ENCODE results near the gene QKI. TPM values are rescaled to one million over a fixed set of nuclear protein-coding genes. Genes with fewer than 3 reads are reported as not detected.
"Not testable (repeated sequence)": the region's sequence is repeated elsewhere in the genome, so short reads cannot be mapped to it uniquely, and the experiment has no call there.

Gene QKI
- polyA plus RNA-seq, 2 donors: 5.6 to 15.1 TPM

DNA sequence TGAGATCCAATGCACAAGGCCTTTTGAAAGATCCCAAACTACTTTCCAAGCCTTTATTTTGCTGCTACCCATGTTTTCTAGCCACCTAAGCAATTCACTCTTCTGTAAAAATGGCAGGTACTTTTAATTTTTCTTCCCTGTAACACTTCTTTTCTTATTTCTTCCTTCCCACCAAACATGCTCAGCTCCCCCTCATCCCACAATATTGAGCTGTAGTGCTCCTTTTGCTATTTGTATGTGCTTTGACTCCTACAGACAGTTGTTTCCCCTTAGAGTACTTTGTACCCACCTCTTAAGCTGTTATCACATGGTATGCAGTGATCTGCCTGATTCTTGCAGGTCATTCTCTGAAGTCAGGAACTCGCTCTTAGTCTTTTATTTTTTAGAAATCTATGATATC, 49.3 kb downstream of the QKI start:
- peaks cover 4% of the 10 kb centered on the region in 2 donors for H3K4me1 ChIP-seq (ENCODE audit: control insufficient read depth in 2 of 2, insufficient read depth in 2 of 2, low read length in 1 of 2)
- 97 to 98% methylated on average over 1 of the region's 1 CpG for WGBS, 2 donors
- H3K36me3 ChIP-seq (ENCODE audit: control insufficient read depth in 2 of 2, insufficient read depth in 2 of 2, low read length in 1 of 2): no peaks in the 10 kb centered on the region
- H3K9me3 ChIP-seq (ENCODE audit: control insufficient read depth in 2 of 2, insufficient read depth in 1 of 2, low read depth in 1 of 2, low read length in 1 of 2): no peaks in the 10 kb centered on the region
- no peak overlapping the region for H3K27ac ChIP-seq (ENCODE audit: low read depth in 2 of 2, low read length in 1 of 2)
- H3K27me3 ChIP-seq (ENCODE audit: control insufficient read depth in 1 of 2, insufficient read depth in 2 of 2, low read length in 2 of 2): no peaks in the 10 kb centered on the region
- H3K4me3 ChIP-seq (ENCODE audit: low read depth in 1 of 2, low read length in 2 of 2): no peak overlapping the region

DNA sequence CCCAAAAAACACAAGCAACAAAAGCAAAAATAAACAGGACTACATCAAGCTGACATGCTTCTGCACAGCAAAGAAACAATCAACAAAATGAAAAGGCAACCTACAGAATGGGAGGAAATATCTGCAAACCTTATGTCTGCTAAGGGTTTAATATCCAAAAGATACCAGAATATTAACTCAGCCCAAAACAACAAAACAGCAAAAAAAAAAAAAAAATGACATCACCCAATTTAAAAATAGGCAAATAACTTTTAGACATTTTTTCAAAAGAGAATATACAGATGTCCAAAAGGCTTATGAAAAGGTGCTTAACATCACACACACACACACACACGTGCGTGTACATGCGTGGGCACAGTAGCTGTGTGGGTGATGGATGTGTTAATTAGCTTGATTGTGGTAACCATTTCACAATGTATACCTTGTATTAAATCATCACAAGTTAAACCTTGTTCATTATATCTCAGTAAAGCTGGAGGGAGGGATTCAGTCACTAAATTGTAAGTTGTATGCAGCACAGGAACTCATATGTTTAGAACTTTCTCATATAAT, 52.4 kb downstream of the QKI start:
- no peak overlapping the region for H3K27ac ChIP-seq (ENCODE audit: low read depth in 2 of 2, low read length in 1 of 2)
- H3K4me3 ChIP-seq (ENCODE audit: low read depth in 1 of 2, low read length in 2 of 2): no peak overlapping the region
- peaks cover 0 to 3% of the 10 kb centered on the region in 2 donors for H3K9me3 ChIP-seq (ENCODE audit: control insufficient read depth in 2 of 2, insufficient read depth in 1 of 2, low read depth in 1 of 2, low read length in 1 of 2)
- H3K36me3 ChIP-seq (ENCODE audit: control insufficient read depth in 2 of 2, insufficient read depth in 2 of 2, low read length in 1 of 2): no peaks in the 10 kb centered on the region
- 82 to 94% methylated on average over 3 of the region's 3 CpGs for WGBS, 2 donors
- H3K4me1 ChIP-seq (ENCODE audit: control insufficient read depth in 2 of 2, insufficient read depth in 2 of 2, low read length in 1 of 2): no peaks in the 10 kb centered on the region
- no peaks in the 10 kb centered on the region for H3K27me3 ChIP-seq (ENCODE audit: control insufficient read depth in 1 of 2, insufficient read depth in 2 of 2, low read length in 2 of 2)

DNA sequence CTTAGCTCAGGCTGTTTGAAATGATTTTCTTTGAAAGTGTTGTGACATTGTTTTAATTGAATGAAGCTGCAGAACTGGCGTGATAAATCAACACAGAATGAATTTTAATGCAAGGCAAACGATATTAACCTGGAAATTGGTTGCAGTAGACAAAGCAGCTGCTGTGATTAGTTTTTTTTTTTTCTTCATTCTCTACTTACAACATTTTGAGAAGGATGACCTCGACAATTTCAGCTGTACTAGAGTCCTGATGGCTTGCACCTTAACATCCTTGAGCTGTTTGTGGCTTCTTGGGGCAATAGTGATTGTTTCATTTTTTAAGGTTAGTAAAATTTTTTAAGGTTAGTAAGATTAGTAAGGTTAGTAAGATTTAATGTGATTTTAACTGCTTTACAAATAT, 54.2 kb downstream of the QKI start:
- no peak overlapping the region for H3K4me3 ChIP-seq (ENCODE audit: low read depth in 1 of 2, low read length in 2 of 2)
- no peaks in the 10 kb centered on the region for H3K27me3 ChIP-seq (ENCODE audit: control insufficient read depth in 1 of 2, insufficient read depth in 2 of 2, low read length in 2 of 2)
- WGBS, 2 donors: 64 to 72% methylated on average over 3 of the region's 3 CpGs
- H3K4me1 ChIP-seq (ENCODE audit: control insufficient read depth in 2 of 2, insufficient read depth in 2 of 2, low read length in 1 of 2): no peaks in the 10 kb centered on the region
- peaks cover 0 to 3% of the 10 kb centered on the region in 2 donors for H3K9me3 ChIP-seq (ENCODE audit: control insufficient read depth in 2 of 2, insufficient read depth in 1 of 2, low read depth in 1 of 2, low read length in 1 of 2)
- no peak overlapping the region for H3K27ac ChIP-seq (ENCODE audit: low read depth in 2 of 2, low read length in 1 of 2)
- no peaks in the 10 kb centered on the region for H3K36me3 ChIP-seq (ENCODE audit: control insufficient read depth in 2 of 2, insufficient read depth in 2 of 2, low read length in 1 of 2)

DNA sequence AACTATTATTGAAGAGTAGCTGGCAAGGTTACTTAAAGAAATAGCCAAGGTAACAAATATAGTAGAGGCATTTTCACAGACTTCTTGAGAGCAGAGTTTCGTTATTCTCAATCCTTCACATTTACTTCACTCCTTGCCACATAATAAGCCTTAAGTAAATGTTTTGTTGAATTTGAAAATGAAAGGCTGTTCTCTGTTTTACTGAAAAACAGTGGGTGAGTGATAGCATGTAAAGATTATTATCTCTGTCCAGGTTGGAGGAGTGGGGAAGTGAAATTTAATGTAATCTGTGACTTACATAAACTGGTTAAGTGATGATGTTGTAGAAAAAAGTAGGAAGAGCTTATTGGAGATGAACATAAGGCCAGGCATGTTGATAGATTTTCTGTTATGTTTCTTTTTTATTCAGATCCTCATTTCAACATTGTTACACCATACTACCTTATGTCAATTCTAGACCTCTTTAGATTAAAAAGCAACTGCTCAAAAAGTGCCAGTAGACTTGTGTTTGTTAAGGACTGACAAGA, 55.0 kb downstream of the QKI start:
- 91 to 92% methylated on average over 1 of the region's 1 CpG for WGBS, 2 donors
- no peak overlapping the region for H3K4me3 ChIP-seq (ENCODE audit: low read depth in 1 of 2, low read length in 2 of 2)
- H3K27ac ChIP-seq (ENCODE audit: low read depth in 2 of 2, low read length in 1 of 2): no peak overlapping the region
- peaks cover 0 to 3% of the 10 kb centered on the region in 2 donors for H3K9me3 ChIP-seq (ENCODE audit: control insufficient read depth in 2 of 2, insufficient read depth in 1 of 2, low read depth in 1 of 2, low read length in 1 of 2)
- H3K27me3 ChIP-seq (ENCODE audit: control insufficient read depth in 1 of 2, insufficient read depth in 2 of 2, low read length in 2 of 2): no peaks in the 10 kb centered on the region
- no peaks in the 10 kb centered on the region for H3K36me3 ChIP-seq (ENCODE audit: control insufficient read depth in 2 of 2, insufficient read depth in 2 of 2, low read length in 1 of 2)
- no peaks in the 10 kb centered on the region for H3K4me1 ChIP-seq (ENCODE audit: control insufficient read depth in 2 of 2, insufficient read depth in 2 of 2, low read length in 1 of 2)

DNA sequence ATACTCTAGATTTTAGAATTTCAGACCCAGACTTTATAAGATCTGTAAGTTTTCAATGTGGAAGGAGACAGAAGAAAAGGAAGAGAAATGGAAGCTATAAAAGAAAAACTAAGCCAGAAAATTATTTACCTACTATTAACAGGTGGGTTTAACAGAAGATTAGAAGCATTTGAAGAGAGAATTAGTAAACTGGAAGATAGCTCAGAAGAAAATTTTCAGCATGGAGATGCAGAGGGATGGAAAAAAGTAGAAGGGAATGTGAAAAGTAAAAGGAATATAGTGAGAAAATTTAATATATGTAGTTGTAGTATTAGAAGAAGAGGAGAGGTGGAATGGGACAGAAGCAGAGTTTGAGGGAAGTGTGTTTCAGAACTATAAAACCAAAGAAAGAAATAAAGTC, 56.1 kb downstream of the QKI start:
- H3K27ac ChIP-seq (ENCODE audit: low read depth in 2 of 2, low read length in 1 of 2): no peak overlapping the region
- no peaks in the 10 kb centered on the region for H3K36me3 ChIP-seq (ENCODE audit: control insufficient read depth in 2 of 2, insufficient read depth in 2 of 2, low read length in 1 of 2)
- no peaks in the 10 kb centered on the region for H3K27me3 ChIP-seq (ENCODE audit: control insufficient read depth in 1 of 2, insufficient read depth in 2 of 2, low read length in 2 of 2)
- no peaks in the 10 kb centered on the region for H3K4me1 ChIP-seq (ENCODE audit: control insufficient read depth in 2 of 2, insufficient read depth in 2 of 2, low read length in 1 of 2)
- peaks cover 0 to 3% of the 10 kb centered on the region in 2 donors for H3K9me3 ChIP-seq (ENCODE audit: control insufficient read depth in 2 of 2, insufficient read depth in 1 of 2, low read depth in 1 of 2, low read length in 1 of 2)
- H3K4me3 ChIP-seq (ENCODE audit: low read depth in 1 of 2, low read length in 2 of 2): no peak overlapping the region

DNA sequence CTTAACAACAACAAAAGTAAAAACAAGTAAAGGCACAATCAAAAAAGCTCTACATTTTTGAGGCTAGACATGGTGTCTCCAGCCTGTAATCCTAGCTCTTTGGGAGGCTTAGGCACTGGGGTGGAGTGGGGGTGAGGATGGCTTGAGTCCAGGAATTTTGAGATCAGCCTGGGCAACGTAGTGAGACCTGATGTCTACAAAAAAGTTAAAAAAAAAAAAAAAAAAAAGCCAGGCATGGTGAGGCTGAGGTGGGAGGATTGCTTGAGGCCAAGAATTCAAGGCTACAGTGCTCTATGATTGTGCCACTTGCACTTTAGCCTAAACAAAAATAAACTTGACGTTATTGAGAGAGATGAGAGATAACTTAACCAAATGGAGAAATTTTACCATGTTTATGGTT, 60.1 kb downstream of the QKI start:
- peaks cover 0 to 3% of the 10 kb centered on the region in 2 donors for H3K9me3 ChIP-seq (ENCODE audit: control insufficient read depth in 2 of 2, insufficient read depth in 1 of 2, low read depth in 1 of 2, low read length in 1 of 2)
- H3K27ac ChIP-seq (ENCODE audit: low read depth in 2 of 2, low read length in 1 of 2): no peak overlapping the region
- H3K36me3 ChIP-seq (ENCODE audit: control insufficient read depth in 2 of 2, insufficient read depth in 2 of 2, low read length in 1 of 2): no peaks in the 10 kb centered on the region
- 77 to 94% methylated on average over 2 of the region's 2 CpGs for WGBS, 2 donors
- no peaks in the 10 kb centered on the region for H3K27me3 ChIP-seq (ENCODE audit: control insufficient read depth in 1 of 2, insufficient read depth in 2 of 2, low read length in 2 of 2)
- no peaks in the 10 kb centered on the region for H3K4me1 ChIP-seq (ENCODE audit: control insufficient read depth in 2 of 2, insufficient read depth in 2 of 2, low read length in 1 of 2)
- no peak overlapping the region for H3K4me3 ChIP-seq (ENCODE audit: low read depth in 1 of 2, low read length in 2 of 2)

DNA sequence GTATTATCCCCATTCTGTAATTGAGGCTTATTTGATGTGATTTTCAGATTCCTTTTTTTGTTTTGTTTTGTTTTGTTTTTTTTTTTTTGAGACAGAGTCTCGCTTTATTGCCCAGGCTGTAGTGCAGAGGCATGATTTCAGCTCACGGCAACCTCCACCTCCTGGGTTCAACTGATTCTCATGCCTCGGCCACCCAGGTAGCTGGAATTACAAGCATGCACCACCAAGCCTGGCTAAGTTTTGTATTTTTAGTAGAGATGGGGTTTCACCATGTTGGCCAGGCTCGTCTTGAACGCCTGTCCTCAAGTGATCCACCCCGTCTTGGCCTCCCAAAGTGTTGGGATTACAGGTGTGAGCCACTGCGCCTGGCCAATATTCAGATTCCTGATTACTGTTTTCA, 62.4 kb downstream of the QKI start:
- not testable (repeated sequence) for H3K9me3 ChIP-seq (ENCODE audit: control insufficient read depth in 2 of 2, insufficient read depth in 1 of 2, low read depth in 1 of 2, low read length in 1 of 2); H3K27me3 ChIP-seq (ENCODE audit: control insufficient read depth in 1 of 2, insufficient read depth in 2 of 2, low read length in 2 of 2); H3K4me3 ChIP-seq (ENCODE audit: low read depth in 1 of 2, low read length in 2 of 2); H3K4me1 ChIP-seq (ENCODE audit: control insufficient read depth in 2 of 2, insufficient read depth in 2 of 2, low read length in 1 of 2); H3K36me3 ChIP-seq (ENCODE audit: control insufficient read depth in 2 of 2, insufficient read depth in 2 of 2, low read length in 1 of 2); H3K27ac ChIP-seq (ENCODE audit: low read depth in 2 of 2, low read length in 1 of 2)
- WGBS, 2 donors: 96 to 97% methylated on average over 7 of the region's 7 CpGs

DNA sequence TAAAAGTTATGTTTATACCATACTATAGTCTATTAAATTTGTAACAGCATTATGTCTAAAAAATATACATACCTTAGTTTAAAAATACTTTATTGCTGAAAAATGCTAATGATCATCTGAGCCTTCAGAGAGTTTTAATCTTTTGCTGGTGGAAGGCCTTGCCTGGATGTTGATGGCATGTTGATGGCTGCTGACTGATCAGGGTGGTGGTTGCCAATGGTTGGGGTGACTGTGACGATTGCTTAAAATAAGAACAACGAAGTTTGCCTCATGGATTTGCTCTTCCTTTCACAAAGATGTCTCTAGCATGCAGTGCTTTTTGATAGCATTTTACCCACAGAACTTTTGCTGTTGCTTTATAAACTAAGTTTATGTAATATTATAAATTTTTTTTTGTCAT, 68.6 kb downstream of the QKI start:
- H3K9me3 ChIP-seq (ENCODE audit: control insufficient read depth in 2 of 2, insufficient read depth in 1 of 2, low read depth in 1 of 2, low read length in 1 of 2): no peaks in the 10 kb centered on the region
- H3K36me3 ChIP-seq (ENCODE audit: control insufficient read depth in 2 of 2, insufficient read depth in 2 of 2, low read length in 1 of 2): no peaks in the 10 kb centered on the region
- no peaks in the 10 kb centered on the region for H3K4me1 ChIP-seq (ENCODE audit: control insufficient read depth in 2 of 2, insufficient read depth in 2 of 2, low read length in 1 of 2)
- WGBS, 2 donors: 84 to 93% methylated on average over 2 of the region's 2 CpGs
- H3K4me3 ChIP-seq (ENCODE audit: low read depth in 1 of 2, low read length in 2 of 2): no peak overlapping the region
- H3K27me3 ChIP-seq (ENCODE audit: control insufficient read depth in 1 of 2, insufficient read depth in 2 of 2, low read length in 2 of 2): no peaks in the 10 kb centered on the region
- H3K27ac ChIP-seq (ENCODE audit: low read depth in 2 of 2, low read length in 1 of 2): no peak overlapping the region

DNA sequence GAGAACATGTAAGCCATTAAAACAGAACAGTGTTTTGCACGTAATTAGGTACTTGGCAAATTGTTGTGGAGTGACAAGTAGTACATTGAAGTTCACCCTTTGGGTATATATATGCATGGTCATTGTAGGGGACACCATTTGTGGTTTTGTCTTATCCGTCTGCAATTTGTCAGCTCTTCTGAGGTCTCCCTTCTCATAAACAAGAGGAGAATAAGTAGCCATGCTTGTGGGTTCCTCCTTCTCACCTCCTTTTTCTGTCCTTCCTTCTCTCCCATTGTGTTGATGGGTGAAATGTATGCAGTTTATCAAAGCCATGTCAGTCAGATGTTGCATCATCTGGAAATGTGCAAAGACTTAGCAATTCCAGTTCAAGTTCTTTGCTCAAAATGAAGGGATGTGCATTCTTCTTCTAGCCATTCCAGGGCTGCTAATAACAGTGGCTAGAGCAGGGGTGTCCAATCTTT, 70.9 kb downstream of the QKI start:
- H3K4me3 ChIP-seq (ENCODE audit: low read depth in 1 of 2, low read length in 2 of 2): no peak overlapping the region
- no peak overlapping the region for H3K27ac ChIP-seq (ENCODE audit: low read depth in 2 of 2, low read length in 1 of 2)
- H3K4me1 ChIP-seq (ENCODE audit: control insufficient read depth in 2 of 2, insufficient read depth in 2 of 2, low read length in 1 of 2): no peaks in the 10 kb centered on the region
- no peaks in the 10 kb centered on the region for H3K36me3 ChIP-seq (ENCODE audit: control insufficient read depth in 2 of 2, insufficient read depth in 2 of 2, low read length in 1 of 2)
- H3K9me3 ChIP-seq (ENCODE audit: control insufficient read depth in 2 of 2, insufficient read depth in 1 of 2, low read depth in 1 of 2, low read length in 1 of 2): no peaks in the 10 kb centered on the region
- no peaks in the 10 kb centered on the region for H3K27me3 ChIP-seq (ENCODE audit: control insufficient read depth in 1 of 2, insufficient read depth in 2 of 2, low read length in 2 of 2)
- 91% methylated on average over 2 of the region's 2 CpGs for WGBS, 2 donors

DNA sequence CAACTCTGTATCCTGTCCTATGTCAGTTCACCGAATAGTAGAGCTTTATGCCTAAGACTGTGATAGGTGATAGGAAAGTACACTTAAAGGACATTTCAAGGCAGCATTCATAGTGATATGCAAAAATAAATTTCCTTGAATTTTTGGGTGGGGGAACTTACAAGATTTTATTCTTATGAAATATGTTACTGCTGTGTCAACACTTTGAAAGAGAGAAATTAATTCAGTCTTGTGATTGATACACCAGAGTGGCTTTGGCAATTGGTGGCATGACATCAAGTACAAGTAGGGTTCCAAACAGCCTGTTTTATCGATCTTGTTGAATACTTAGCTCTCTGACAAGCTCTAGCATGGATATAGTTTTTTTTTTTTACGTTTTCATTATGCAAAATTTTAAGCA, 72.3 kb downstream of the QKI start:
- WGBS, 2 donors: 53 to 57% methylated on average over 3 of the region's 3 CpGs
- H3K27me3 ChIP-seq (ENCODE audit: control insufficient read depth in 1 of 2, insufficient read depth in 2 of 2, low read length in 2 of 2): no peaks in the 10 kb centered on the region
- H3K9me3 ChIP-seq (ENCODE audit: control insufficient read depth in 2 of 2, insufficient read depth in 1 of 2, low read depth in 1 of 2, low read length in 1 of 2): no peaks in the 10 kb centered on the region
- no peaks in the 10 kb centered on the region for H3K36me3 ChIP-seq (ENCODE audit: control insufficient read depth in 2 of 2, insufficient read depth in 2 of 2, low read length in 1 of 2)
- no peak overlapping the region for H3K27ac ChIP-seq (ENCODE audit: low read depth in 2 of 2, low read length in 1 of 2)
- no peaks in the 10 kb centered on the region for H3K4me1 ChIP-seq (ENCODE audit: control insufficient read depth in 2 of 2, insufficient read depth in 2 of 2, low read length in 1 of 2)
- H3K4me3 ChIP-seq (ENCODE audit: low read depth in 1 of 2, low read length in 2 of 2): no peak overlapping the region

Measured in esophagus (tissue), 2 donors.